K562 (cell line): Measurements from ENCODE around the gene NTF4. TPM values are rescaled to one million over a fixed set of nuclear protein-coding genes. Genes with fewer than 3 reads are reported as not detected.

Source experiments
- ATF1 ChIP-seq, 2 experiments: fragments of 450-650 bp in 1 of 2; IDR thresholded peaks; 2 replicates each; pipeline ENCODE4 v1.6.1; 2016; ENCODE audit warnings: missing compliant biosample characterization in 1 of 2, missing genetic modification characterization in 1 of 2
- ESRRA ChIP-seq: fragments of 450-650 bp; IDR thresholded peaks from 2 replicates; pipeline ENCODE4 v1.6.1; 2014; ENCODE audit warnings: low read depth, mild to moderate bottlenecking, moderate library complexity, borderline replicate concordance
- HNRNPL ChIP-seq: fragments of 200-400 bp; formaldehyde crosslinking; IDR thresholded peaks from 2 replicates; pipeline ENCODE4 v1.6.1; 2017; ENCODE audit warnings: low read depth, mild to moderate bottlenecking, low read length
- MCM5 ChIP-seq: fragments of 450-650 bp; IDR thresholded peaks from 2 replicates; pipeline ENCODE4 v1.6.1; 2016; ENCODE audit warnings: low read depth
- NBN ChIP-seq: fragments of 450-650 bp; IDR thresholded peaks from 2 replicates; pipeline ENCODE4 v1.6.1; 2016; ENCODE audit warnings: low read depth, mild to moderate bottlenecking
- PHB ChIP-seq: fragments of 250-450 bp; sonication (Bioruptor Pico); IDR thresholded peaks from 2 replicates; pipeline ENCODE4 v1.5.0; 2021
- PHB2 ChIP-seq: fragments of 450-650 bp; IDR thresholded peaks from 2 replicates; pipeline ENCODE4 v1.6.1; 2017; ENCODE audit warnings: low read depth
- RAD51 ChIP-seq: fragments of 450-650 bp; IDR thresholded peaks from 2 replicates; pipeline ENCODE4 v1.7.1; 2016; ENCODE audit warnings: low read depth, mild to moderate bottlenecking, borderline replicate concordance
- RFX5 ChIP-seq: IDR thresholded peaks from 2 replicates; pipeline ENCODE4 v1.6.1; 2011; ENCODE audit warnings: low read depth, mild to moderate bottlenecking, improper control_type of control experiment, low read length
- SRSF1 ChIP-seq: fragments of 200-400 bp; formaldehyde crosslinking; IDR thresholded peaks from 2 replicates; pipeline ENCODE4 v1.6.1; 2017; ENCODE audit warnings: mild to moderate bottlenecking, low read depth, low read length, moderate library complexity
- ZNF140 ChIP-seq: fragments of 250-450 bp; sonication (Bioruptor Pico); IDR thresholded peaks from 2 replicates; pipeline ENCODE4 v1.8.0; 2021; ENCODE audit warnings: moderate library complexity, mild to moderate bottlenecking, inconsistent platforms
- ZNF174 ChIP-seq: fragments of 250-450 bp; sonication (Bioruptor Pico); IDR thresholded peaks from 2 replicates; pipeline ENCODE4 v1.4.0; 2020; ENCODE audit warnings: mild to moderate bottlenecking
- polyA plus RNA-seq, 8 experiments: library from polyadenylated mRNA; depleted of rRNA in 4 of 8; stranded (reverse) in 5 of 8; unstranded in 3 of 8; fragments of >200 nt; fragmentation: Nextera tagmentation in 2 of 8; fragmentation: Illumina TruSeq in 1 of 8; extraction: Ambion mirVana in 2 of 8; extraction: Trizol in 1 of 8; gene quantifications; 2 replicates each; pipeline versions ENCODE4 v1.2.1 to v1.2.3, GENCODE V29; 2011 to 2014; ENCODE audit warnings: inconsistent platforms in 1 of 8, missing spikeins in 1 of 8
- total RNA-seq, 7 experiments: library from RNA; depleted of rRNA in 6 of 7; stranded (reverse); fragments of >200 nt in 6 of 7; fragmentation: Illumina TruSeq in 2 of 7; extraction: Trizol in 2 of 7; gene quantifications; 2 replicates each; pipeline versions ENCODE4 v1.2.1 to v1.2.3, GENCODE V29; 2011 to 2021; ENCODE audit warnings: low replicate concordance in 1 of 7
- TF ChIP-seq, protein P1 (sequence below): sonication (generic); formaldehyde crosslinking; IDR thresholded peaks from 2 replicates; pipeline ENCODE4 v1.8.0; 2022; ENCODE audit warnings: missing genetic modification reagents, mild to moderate bottlenecking, borderline replicate concordance
- TF ChIP-seq, protein P2 (sequence below): sonication (generic); formaldehyde crosslinking; IDR thresholded peaks from 2 replicates; pipeline ENCODE4 v1.8.1; 2023; ENCODE audit warnings: mild to moderate bottlenecking, missing genetic modification reagents
- TF ChIP-seq, protein P3 (sequence below): sonication (generic); formaldehyde crosslinking; IDR thresholded peaks from 2 replicates; pipeline ENCODE4 v1.5.0; 2020; ENCODE audit warnings: missing genetic modification reagents
- TF ChIP-seq, protein P4 (sequence below): fragments of 250-450 bp; sonication (Bioruptor Pico); IDR thresholded peaks from 2 replicates; pipeline ENCODE4 v1.4.0; 2020

The NTF4 gene
- total and polyA plus RNA-seq, 9 of the 15 experiments (the other 6 are each of a cell fraction or from before 2014, with no cell fraction given) = not detected

DNA sequence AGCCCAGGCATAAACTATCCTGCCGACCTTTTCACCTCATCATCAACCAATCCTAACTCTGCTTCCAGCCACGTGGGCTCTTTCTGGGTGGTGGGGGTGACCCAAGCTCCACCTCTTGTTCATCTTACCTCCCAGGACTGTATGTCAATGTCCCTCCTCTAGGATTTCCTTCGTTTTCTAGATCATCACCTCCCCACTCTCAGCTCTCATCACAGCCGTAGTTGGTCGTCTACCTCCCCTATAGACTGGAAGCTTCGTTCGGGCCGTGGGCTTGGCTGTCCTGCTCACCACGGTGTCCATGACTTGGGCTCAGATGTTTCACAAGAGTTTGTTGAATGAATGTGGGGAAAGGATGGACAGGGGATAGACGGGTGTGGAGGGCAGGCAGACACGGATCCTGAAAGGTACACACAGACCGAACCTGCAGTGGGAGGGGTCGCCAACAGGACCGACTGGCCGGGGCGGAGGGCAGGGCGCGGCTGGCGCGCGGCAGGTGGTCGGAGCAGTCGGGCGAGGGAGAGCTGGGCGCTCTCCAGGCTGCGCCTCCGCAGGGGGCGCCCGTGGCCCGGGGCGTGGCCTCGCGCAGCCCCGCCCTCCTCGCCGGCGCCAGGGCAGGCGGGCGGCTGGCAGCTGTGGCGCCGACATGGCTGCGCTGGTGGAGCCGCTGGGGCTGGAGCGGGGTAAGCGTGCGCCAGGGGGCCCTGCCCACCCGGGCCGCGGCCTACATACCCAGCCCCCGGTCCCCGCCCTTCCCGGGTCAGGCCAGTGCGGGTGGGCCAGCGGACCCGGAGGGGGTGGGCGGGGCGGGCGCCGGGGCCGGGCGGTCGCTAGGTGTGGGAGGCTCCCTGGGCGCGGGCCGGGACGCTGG is 49.4 kb upstream of the NTF4 start, which contains the start of gene LIN7B (continued):
- TF ChIP-seq RFX5 (no peak), ZNF174 (CRISPR knock-in tag) (no peak), PHB (no peak), PHB2 (no peak), ESRRA (no peak), ZNF140 (CRISPR knock-in tag) (no peak), ATF1 (CRISPR knock-in tag; IDR thresholded peaks at IDR 0.05) (no peak), ATF1 (tag; IDR thresholded peaks at IDR 0.05) (peak; percentile 47), HNRNPL (no peak), SRSF1 (no peak), NBN (peak; percentile 45; the same call in 1 of the 2 replicates), RAD51 (peak; percentile 91), MCM5 (no peak)
- TF ChIP-seq, protein P1, sequence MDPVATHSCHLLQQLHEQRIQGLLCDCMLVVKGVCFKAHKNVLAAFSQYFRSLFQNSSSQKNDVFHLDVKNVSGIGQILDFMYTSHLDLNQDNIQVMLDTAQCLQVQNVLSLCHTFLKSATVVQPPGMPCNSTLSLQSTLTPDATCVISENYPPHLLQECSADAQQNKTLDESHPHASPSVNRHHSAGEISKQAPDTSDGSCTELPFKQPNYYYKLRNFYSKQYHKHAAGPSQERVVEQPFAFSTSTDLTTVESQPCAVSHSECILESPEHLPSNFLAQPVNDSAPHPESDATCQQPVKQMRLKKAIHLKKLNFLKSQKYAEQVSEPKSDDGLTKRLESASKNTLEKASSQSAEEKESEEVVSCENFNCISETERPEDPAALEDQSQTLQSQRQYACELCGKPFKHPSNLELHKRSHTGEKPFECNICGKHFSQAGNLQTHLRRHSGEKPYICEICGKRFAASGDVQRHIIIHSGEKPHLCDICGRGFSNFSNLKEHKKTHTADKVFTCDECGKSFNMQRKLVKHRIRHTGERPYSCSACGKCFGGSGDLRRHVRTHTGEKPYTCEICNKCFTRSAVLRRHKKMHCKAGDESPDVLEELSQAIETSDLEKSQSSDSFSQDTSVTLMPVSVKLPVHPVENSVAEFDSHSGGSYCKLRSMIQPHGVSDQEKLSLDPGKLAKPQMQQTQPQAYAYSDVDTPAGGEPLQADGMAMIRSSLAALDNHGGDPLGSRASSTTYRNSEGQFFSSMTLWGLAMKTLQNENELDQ (CRISPR knock-in tag) = no peak
- TF ChIP-seq, protein P2, sequence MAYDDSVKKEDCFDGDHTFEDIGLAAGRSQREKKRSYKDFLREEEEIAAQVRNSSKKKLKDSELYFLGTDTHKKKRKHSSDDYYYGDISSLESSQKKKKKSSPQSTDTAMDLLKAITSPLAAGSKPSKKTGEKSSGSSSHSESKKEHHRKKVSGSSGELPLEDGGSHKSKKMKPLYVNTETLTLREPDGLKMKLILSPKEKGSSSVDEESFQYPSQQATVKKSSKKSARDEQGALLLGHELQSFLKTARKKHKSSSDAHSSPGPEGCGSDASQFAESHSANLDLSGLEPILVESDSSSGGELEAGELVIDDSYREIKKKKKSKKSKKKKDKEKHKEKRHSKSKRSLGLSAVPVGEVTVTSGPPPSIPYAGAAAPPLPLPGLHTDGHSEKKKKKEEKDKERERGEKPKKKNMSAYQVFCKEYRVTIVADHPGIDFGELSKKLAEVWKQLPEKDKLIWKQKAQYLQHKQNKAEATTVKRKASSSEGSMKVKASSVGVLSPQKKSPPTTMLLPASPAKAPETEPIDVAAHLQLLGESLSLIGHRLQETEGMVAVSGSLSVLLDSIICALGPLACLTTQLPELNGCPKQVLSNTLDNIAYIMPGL = no peak
- TF ChIP-seq, protein P3, sequence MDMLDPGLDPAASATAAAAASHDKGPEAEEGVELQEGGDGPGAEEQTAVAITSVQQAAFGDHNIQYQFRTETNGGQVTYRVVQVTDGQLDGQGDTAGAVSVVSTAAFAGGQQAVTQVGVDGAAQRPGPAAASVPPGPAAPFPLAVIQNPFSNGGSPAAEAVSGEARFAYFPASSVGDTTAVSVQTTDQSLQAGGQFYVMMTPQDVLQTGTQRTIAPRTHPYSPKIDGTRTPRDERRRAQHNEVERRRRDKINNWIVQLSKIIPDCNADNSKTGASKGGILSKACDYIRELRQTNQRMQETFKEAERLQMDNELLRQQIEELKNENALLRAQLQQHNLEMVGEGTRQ (CRISPR knock-in tag) = peak; percentile 95
- TF ChIP-seq, protein P4, sequence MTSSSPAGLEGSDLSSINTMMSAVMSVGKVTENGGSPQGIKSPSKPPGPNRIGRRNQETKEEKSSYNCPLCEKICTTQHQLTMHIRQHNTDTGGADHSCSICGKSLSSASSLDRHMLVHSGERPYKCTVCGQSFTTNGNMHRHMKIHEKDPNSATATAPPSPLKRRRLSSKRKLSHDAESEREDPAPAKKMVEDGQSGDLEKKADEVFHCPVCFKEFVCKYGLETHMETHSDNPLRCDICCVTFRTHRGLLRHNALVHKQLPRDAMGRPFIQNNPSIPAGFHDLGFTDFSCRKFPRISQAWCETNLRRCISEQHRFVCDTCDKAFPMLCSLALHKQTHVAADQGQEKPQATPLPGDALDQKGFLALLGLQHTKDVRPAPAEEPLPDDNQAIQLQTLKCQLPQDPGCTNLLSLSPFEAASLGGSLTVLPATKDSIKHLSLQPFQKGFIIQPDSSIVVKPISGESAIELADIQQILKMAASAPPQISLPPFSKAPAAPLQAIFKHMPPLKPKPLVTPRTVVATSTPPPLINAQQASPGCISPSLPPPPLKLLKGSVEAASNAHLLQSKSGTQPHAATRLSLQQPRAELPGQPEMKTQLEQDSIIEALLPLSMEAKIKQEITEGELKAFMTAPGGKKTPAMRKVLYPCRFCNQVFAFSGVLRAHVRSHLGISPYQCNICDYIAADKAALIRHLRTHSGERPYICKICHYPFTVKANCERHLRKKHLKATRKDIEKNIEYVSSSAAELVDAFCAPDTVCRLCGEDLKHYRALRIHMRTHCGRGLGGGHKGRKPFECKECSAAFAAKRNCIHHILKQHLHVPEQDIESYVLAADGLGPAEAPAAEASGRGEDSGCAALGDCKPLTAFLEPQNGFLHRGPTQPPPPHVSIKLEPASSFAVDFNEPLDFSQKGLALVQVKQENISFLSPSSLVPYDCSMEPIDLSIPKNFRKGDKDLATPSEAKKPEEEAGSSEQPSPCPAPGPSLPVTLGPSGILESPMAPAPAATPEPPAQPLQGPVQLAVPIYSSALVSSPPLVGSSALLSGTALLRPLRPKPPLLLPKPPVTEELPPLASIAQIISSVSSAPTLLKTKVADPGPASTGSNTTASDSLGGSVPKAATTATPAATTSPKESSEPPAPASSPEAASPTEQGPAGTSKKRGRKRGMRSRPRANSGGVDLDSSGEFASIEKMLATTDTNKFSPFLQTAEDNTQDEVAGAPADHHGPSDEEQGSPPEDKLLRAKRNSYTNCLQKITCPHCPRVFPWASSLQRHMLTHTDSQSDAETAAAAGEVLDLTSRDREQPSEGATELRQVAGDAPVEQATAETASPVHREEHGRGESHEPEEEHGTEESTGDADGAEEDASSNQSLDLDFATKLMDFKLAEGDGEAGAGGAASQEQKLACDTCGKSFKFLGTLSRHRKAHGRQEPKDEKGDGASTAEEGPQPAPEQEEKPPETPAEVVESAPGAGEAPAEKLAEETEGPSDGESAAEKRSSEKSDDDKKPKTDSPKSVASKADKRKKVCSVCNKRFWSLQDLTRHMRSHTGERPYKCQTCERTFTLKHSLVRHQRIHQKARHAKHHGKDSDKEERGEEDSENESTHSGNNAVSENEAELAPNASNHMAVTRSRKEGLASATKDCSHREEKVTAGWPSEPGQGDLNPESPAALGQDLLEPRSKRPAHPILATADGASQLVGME = no peak
